Panc1 (cell line): ENCODE results near the gene SLC9A2. TPM values are rescaled to one million over a fixed set of nuclear protein-coding genes. Genes with fewer than 3 reads are reported as not detected.

Source experiments
- ATAC-seq: fragments of 200-7000 bp; cut with Tn5 transposase; 2 replicates; pipeline ENCODE4 v1.9.1; 2020; ENCODE audit warnings: mild to moderate bottlenecking, moderate library complexity
- BruUV-seq: library from RNA; stranded (reverse); fragments of 400-500 nt; replicated peaks from 2 replicates; lab custom pipeline; 2021; lab: Mats Ljungman, UMichigan
- CTCF ChIA-PET: fragments of 300-600 bp; sonication (Branson Sonifier 250); formaldehyde crosslinking; loops from one replicate; lab custom pipeline; 2022; ENCODE audit warnings: antibody characterized with exemption; lab: Charles Lee
- POLR2A ChIA-PET: fragments of 300-600 bp; sonication (Branson Sonifier 250); formaldehyde crosslinking; loops from one replicate; lab custom pipeline; 2022; ENCODE audit warnings: antibody characterized with exemption; lab: Charles Lee
- DNase-seq: peaks from one replicate; pipeline ENCODE4 v3.0.0-alpha.2; 2010; ENCODE audit warnings: low read depth, low spot score
- H3K27ac ChIP-seq: 2 replicates; pipeline ENCODE4 v1.5.1; 2011; ENCODE audit warnings: mild to moderate bottlenecking, low read length, inconsistent platforms
- H3K27me3 ChIP-seq: fragments of 200-500 bp; sonication (Bioruptor generic); 2 replicates; pipeline ENCODE4 v1.6.0; 2014; ENCODE audit warnings: low read length, inconsistent platforms; ENCODE audit not compliant: control insufficient read depth, insufficient read depth
- H3K36me3 ChIP-seq: fragments of 200-500 bp; sonication (Bioruptor generic); 2 replicates; pipeline ENCODE4 v1.5.1; 2014; ENCODE audit warnings: inconsistent platforms, mild to moderate bottlenecking, low read length, moderate library complexity; ENCODE audit not compliant: control insufficient read depth, insufficient read depth
- H3K4me1 ChIP-seq: 2 replicates; pipeline ENCODE4 v1.5.1; 2011; ENCODE audit warnings: inconsistent platforms, mild to moderate bottlenecking, low read length, moderate library complexity; ENCODE audit not compliant: control insufficient read depth, insufficient read depth
- H3K4me3 ChIP-seq, 2 experiments: 2 replicates each; pipeline ENCODE4 v1.5.1; 2011 to 2012; ENCODE audit warnings: low read depth in 2 of 2, low read length in 2 of 2, mild to moderate bottlenecking in 2 of 2, inconsistent platforms in 1 of 2, moderate library complexity in 1 of 2
- H3K9me3 ChIP-seq: fragments of 200-500 bp; sonication (Bioruptor generic); 2 replicates; pipeline ENCODE4 v1.5.1; 2014; ENCODE audit warnings: low read depth, mild to moderate bottlenecking, inconsistent platforms, low read length, moderate library complexity; ENCODE audit not compliant: control insufficient read depth, insufficient read depth
- CTCF ChIP-seq: fragments of 450-650 bp; IDR thresholded peaks from 2 replicates; pipeline ENCODE4 v1.5.1; 2017; ENCODE audit warnings: mild to moderate bottlenecking
- POLR2AphosphoS5 ChIP-seq: IDR thresholded peaks from 2 replicates; pipeline ENCODE4 v1.6.1; 2012; ENCODE audit warnings: mild to moderate bottlenecking, low read depth, low read length, moderate library complexity
- REST ChIP-seq, 2 experiments: IDR thresholded peaks; 2 replicates each; pipeline ENCODE4 v1.6.1; 2011 to 2012; ENCODE audit warnings: low read depth in 2 of 2, control low read depth in 1 of 2, low read length in 1 of 2, mild to moderate bottlenecking in 1 of 2, moderate library complexity in 1 of 2; ENCODE audit not compliant: insufficient read depth in 1 of 2
- SIN3A ChIP-seq: IDR thresholded peaks from 2 replicates; pipeline ENCODE4 v1.6.1; 2012; ENCODE audit warnings: low read depth, mild to moderate bottlenecking, low read length, moderate library complexity, borderline replicate concordance; ENCODE audit not compliant: insufficient read depth
- TCF7L2 ChIP-seq: IDR thresholded peaks from 2 replicates; pipeline ENCODE4 v1.6.1; 2011; ENCODE audit warnings: mild to moderate bottlenecking, low read depth, low read length, inconsistent platforms
- in situ Hi-C: cut with HindIII; loops from 2 replicates; pipeline ENCODE4 v1.10.0; 2016; ENCODE audit warnings: low sequenced_read_pairs, low pct_unique_long_range_greater_than_20kb
- intact Hi-C: fragments of 100-400 bp; cut with micrococcal nuclease; formaldehyde crosslinking; loops from one replicate; pipeline ENCODE4 v1.10.0; 2022; ENCODE audit not compliant: unreplicated experiment
- total RNA-seq: library from RNA; stranded (reverse); gene quantifications from one replicate; pipeline ENCODE4 v1.2.1, GENCODE V29; 2021; ENCODE audit not compliant: unreplicated experiment

Gene SLC9A2
- total RNA-seq, 1 experiment from 2014 or later, result 4.1 TPM

GRCh38 chr2:102634831-102635241, 15.5 kb downstream of the SLC9A2 start:
- Histone ChIP-seq H3K27me3 (no peaks in the 10 kb centered on the region), H3K36me3 (no peaks in the 10 kb centered on the region), H3K27ac (no peak overlapping the region), H3K4me1 (no peaks in the 10 kb centered on the region; the same call in 1 of the 2 replicates), H3K9me3 (no peaks in the 10 kb centered on the region), H3K4me3 (no peak overlapping the region)
- in situ Hi-C loops (no loop called here), intact Hi-C loops (no loop called here)
- TF ChIP-seq POLR2AphosphoS5 (no peak), SIN3A (no peak), CTCF (no peak), REST (IDR thresholded peaks at IDR 0.05; ENCODE audit: insufficient read depth in 1 of 2, low read depth in 2 of 2, low read length in 1 of 2) (no peak), TCF7L2 (no peak)
- ChIA-PET POLR2A (no interaction called here), CTCF (interaction anchor here (0.6 kb wide), 1 partner anchor 378 kb away, joined by 3 read pairs; no protein-coding TSS in a partner anchor)
- no TSS peak for BruUV-seq
- no peak for ATAC-seq
- no peak for DNase-seq

GRCh38 chr2:102635317-102635716, 16.0 kb downstream of the SLC9A2 start:
- no TSS peak for BruUV-seq
- Histone ChIP-seq H3K27ac (no peak overlapping the region), H3K36me3 (no peaks in the 10 kb centered on the region), H3K4me1 (no peaks in the 10 kb centered on the region; the same call in 1 of the 2 replicates), H3K9me3 (no peaks in the 10 kb centered on the region), H3K27me3 (no peaks in the 10 kb centered on the region), H3K4me3 (no peak overlapping the region)
- in situ Hi-C loops, result no loop called here
- ChIA-PET POLR2A (no interaction called here), CTCF (no interaction called here)
- no peak for DNase-seq
- intact Hi-C loops, result no loop called here
- TF ChIP-seq CTCF (no peak), POLR2AphosphoS5 (no peak), REST (IDR thresholded peaks at IDR 0.05; ENCODE audit: insufficient read depth in 1 of 2, low read depth in 2 of 2, low read length in 1 of 2) (no peak), SIN3A (no peak), TCF7L2 (no peak)
- no peak for ATAC-seq
